ENCODE data around the gene HAND2.

- TF ChIP-seq CTCF (IDR thresholded peaks at IDR 0.05; ENCODE audit: low read depth, low read length), result peak; percentile 97
- TF ChIP-seq EZH2phosphoT487 (IDR thresholded peaks at IDR 0.05; ENCODE audit: low read depth), result no peak
Observed at GRCh38 chr4:173505924-173506518, 24.0 kb downstream of the HAND2 start.
